PC-9 (cell line): ENCODE measurements around the gene SEC16A. TPM values are rescaled to one million over a fixed set of nuclear protein-coding genes. Genes with fewer than 3 reads are reported as not detected.

Experiments used
- BruUV-seq: library from RNA; stranded (reverse); fragments of 400-500 nt; replicated peaks from 2 replicates; lab custom pipeline; 2021; lab: Mats Ljungman, UMichigan
- CTCF ChIA-PET: fragments of 300-600 bp; sonication (Branson Sonifier 250); formaldehyde crosslinking; loops from one replicate; lab custom pipeline; 2022; ENCODE audit warnings: antibody characterized with exemption; lab: Charles Lee
- POLR2A ChIA-PET: fragments of 300-600 bp; sonication (Branson Sonifier 250); formaldehyde crosslinking; loops from one replicate; lab custom pipeline; 2022; ENCODE audit warnings: antibody characterized with exemption; ENCODE audit not compliant: unreplicated experiment; lab: Charles Lee
- DNase-seq, 2 experiments: peaks; one replicate each; pipeline versions ENCODE4 v3.0.0 to v3.0.0-alpha.2; 2015 to 2022; ENCODE audit warnings: mixed read lengths in 1 of 2
- H2AFZ ChIP-seq: fragments of 200-600 bp; sonication (generic); 2 replicates; pipeline ENCODE4 v1.8.1; 2017; ENCODE audit warnings: antibody characterized with exemption
- H3F3A ChIP-seq: fragments of 200-600 bp; sonication (generic); 2 replicates; pipeline ENCODE4 v1.8.1; 2017; ENCODE audit warnings: antibody characterized with exemption, mild to moderate bottlenecking, low read depth; ENCODE audit not compliant: insufficient read depth
- H3K27ac ChIP-seq: fragments of 200-600 bp; sonication (generic); 2 replicates; pipeline ENCODE4 v1.6.1; 2016; ENCODE audit warnings: mixed run types
- H3K27me3 ChIP-seq: fragments of 200-600 bp; sonication (generic); 2 replicates; pipeline ENCODE4 v1.6.1; 2016; ENCODE audit warnings: low read depth, mixed run types; ENCODE audit not compliant: insufficient read depth
- H3K36me3 ChIP-seq: fragments of 200-600 bp; sonication (generic); 2 replicates; pipeline ENCODE4 v1.6.1; 2016; ENCODE audit warnings: low read depth, mixed run types
- H3K4me1 ChIP-seq: fragments of 200-600 bp; sonication (generic); replicated peaks from 2 replicates; pipeline ENCODE4 v1.6.1; 2016; ENCODE audit warnings: mixed run types; ENCODE audit not compliant: insufficient read depth
- H3K4me2 ChIP-seq: fragments of 200-600 bp; sonication (generic); 2 replicates; pipeline ENCODE4 v1.6.1; 2017; ENCODE audit warnings: mixed run types
- H3K4me3 ChIP-seq: fragments of 200-600 bp; sonication (generic); 2 replicates; pipeline ENCODE4 v1.6.1; 2016; ENCODE audit warnings: mixed run types
- H3K79me2 ChIP-seq: fragments of 200-600 bp; sonication (generic); 2 replicates; pipeline ENCODE4 v1.6.1; 2017; ENCODE audit warnings: low read depth, mixed run types
- H3K9me2 ChIP-seq: fragments of 200-600 bp; sonication (generic); 2 replicates; pipeline ENCODE4 v1.8.1; 2017; ENCODE audit warnings: mild to moderate bottlenecking; ENCODE audit not compliant: insufficient read depth
- H3K9me3 ChIP-seq: fragments of 200-600 bp; sonication (generic); 2 replicates; pipeline ENCODE4 v1.8.1; 2016; ENCODE audit warnings: low read depth; ENCODE audit not compliant: insufficient read depth
- H4K20me1 ChIP-seq: fragments of 200-600 bp; sonication (generic); 2 replicates; pipeline ENCODE4 v1.8.1; 2017; ENCODE audit not compliant: insufficient read depth
- CTCF ChIP-seq: fragments of 200-600 bp; sonication (generic); conservative IDR thresholded peaks from 2 replicates; pipeline ENCODE4 v1.6.1; 2017; ENCODE audit warnings: mixed run types, antibody characterized with exemption, mild to moderate bottlenecking, moderate library complexity
- EZH2 ChIP-seq: fragments of 200-600 bp; sonication (generic); IDR thresholded peaks from 2 replicates; pipeline ENCODE4 v1.8.0; 2017; ENCODE audit warnings: antibody characterized with exemption, low read depth
- intact Hi-C: fragments of 100-400 bp; cut with micrococcal nuclease; formaldehyde crosslinking; loops from one replicate; pipeline ENCODE4 v1.10.0; 2022; ENCODE audit not compliant: unreplicated experiment
- total RNA-seq: library from RNA; stranded (reverse); gene quantifications from 2 replicates; pipeline ENCODE4 v1.2.3, GENCODE V29; 2021

The SEC16A gene
- total RNA-seq, 1 experiment from 2014 or later, result 81.8 TPM

- POLR2A ChIA-PET, result no interaction called here
- H2AFZ ChIP-seq, result no peak overlapping the region
- no peaks in the 10 kb centered on the region for H3K9me3 ChIP-seq
- no peaks in the 10 kb centered on the region for H3K4me1 ChIP-seq
- BruUV-seq, result no TSS peak
- no peak overlapping the region for H3K27ac ChIP-seq
- H3K36me3 ChIP-seq, result no peaks in the 10 kb centered on the region
- no peak for TF ChIP-seq CTCF
- TF ChIP-seq EZH2, result no peak
- no peaks in the 10 kb centered on the region for H3K27me3 ChIP-seq
- H3K79me2 ChIP-seq, result no peaks in the 10 kb centered on the region
- peaks cover 12% of the 10 kb centered on the region; the same call in 1 of the 2 replicates for H4K20me1 ChIP-seq
- H3K4me2 ChIP-seq, result no peak overlapping the region
- H3F3A ChIP-seq, result no peaks in the 10 kb centered on the region
- H3K9me2 ChIP-seq, result no peaks in the 10 kb centered on the region
- intact Hi-C loops, result no loop called here
- CTCF ChIA-PET, result no interaction called here
- DNase-seq, result no peak
- H3K4me3 ChIP-seq, result no peak overlapping the region
Observed at GRCh38 chr9:136527721-136528710, 45.2 kb upstream of the SEC16A start.

DNA sequence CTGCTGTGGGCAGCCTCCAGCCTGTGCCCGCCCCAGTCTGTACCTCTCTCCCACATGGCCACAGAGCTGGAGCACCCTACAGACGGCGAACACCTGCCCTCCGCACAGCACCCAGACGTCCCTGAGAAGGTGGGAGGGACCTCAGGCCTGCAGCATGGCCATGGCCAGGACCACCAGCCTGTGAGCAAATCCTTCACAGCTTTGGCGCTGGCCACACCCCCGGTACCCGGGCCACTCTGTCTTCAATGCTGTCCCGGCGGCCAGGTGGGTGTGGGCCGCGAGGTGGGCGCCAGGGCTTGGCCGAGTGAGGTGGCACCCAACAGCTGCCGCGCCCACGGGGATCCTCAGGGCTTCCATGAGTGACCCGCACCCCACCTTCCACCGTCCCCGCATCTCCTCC lies 44.3 kb upstream of the SEC16A start:
- ChIA-PET POLR2A (no interaction called here), CTCF (no interaction called here)
- H3K4me1 ChIP-seq, result no peaks in the 10 kb centered on the region
- no peak for DNase-seq
- no peak for TF ChIP-seq EZH2
- no peak for TF ChIP-seq CTCF
- no peak overlapping the region for H3K4me2 ChIP-seq
- H3K9me2 ChIP-seq, result no peaks in the 10 kb centered on the region
- intact Hi-C loops, result no loop called here
- no peaks in the 10 kb centered on the region for H3K79me2 ChIP-seq
- no peaks in the 10 kb centered on the region for H3K27me3 ChIP-seq
- H3K27ac ChIP-seq, result no peak overlapping the region
- BruUV-seq, result no TSS peak
- H3K36me3 ChIP-seq, result no peaks in the 10 kb centered on the region
- no peak overlapping the region for H2AFZ ChIP-seq
- H3F3A ChIP-seq, result no peaks in the 10 kb centered on the region
- peaks cover 12% of the 10 kb centered on the region; the same call in 1 of the 2 replicates for H4K20me1 ChIP-seq
- no peaks in the 10 kb centered on the region for H3K9me3 ChIP-seq
- no peak overlapping the region for H3K4me3 ChIP-seq

DNA sequence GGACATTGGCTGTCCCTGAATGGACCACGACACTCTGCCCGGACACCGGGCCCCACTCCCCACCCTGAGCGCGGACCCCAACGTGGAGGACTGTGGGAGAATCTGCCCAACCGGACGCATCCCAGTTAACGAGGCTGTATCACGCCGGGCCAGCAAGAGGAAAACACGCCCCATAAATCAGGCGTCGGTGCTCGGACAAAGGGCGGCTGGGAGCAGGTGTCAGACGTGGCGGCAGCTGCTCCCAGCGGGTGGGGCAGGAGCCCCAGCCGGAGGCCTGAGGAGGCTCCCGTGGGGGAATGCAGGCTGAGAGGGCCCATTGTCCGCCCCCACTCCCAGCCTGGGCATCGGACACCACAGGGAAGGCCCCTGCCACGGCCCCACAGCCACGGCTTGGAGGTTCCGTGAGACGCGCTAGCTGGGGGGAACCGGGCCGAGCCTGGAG lies 43.8 kb upstream of the SEC16A start:
- POLR2A ChIA-PET, result no interaction called here
- no peaks in the 10 kb centered on the region for H3K36me3 ChIP-seq

More for the DNA sequence above, 43.8 kb upstream of the SEC16A start:
- CTCF ChIA-PET, result no interaction called here
- Histone ChIP-seq H3K4me3 (no peak overlapping the region), H3K27ac (no peak overlapping the region), H3K9me3 (no peaks in the 10 kb centered on the region), H4K20me1 (peaks cover 9% of the 10 kb centered on the region; the same call in 1 of the 2 replicates), H3K9me2 (no peaks in the 10 kb centered on the region), H3K27me3 (no peaks in the 10 kb centered on the region), H3F3A (no peaks in the 10 kb centered on the region), H2AFZ (no peak overlapping the region), H3K4me2 (no peak overlapping the region), H3K4me1 (no peaks in the 10 kb centered on the region), H3K79me2 (no peaks in the 10 kb centered on the region)
- intact Hi-C loops, result no loop called here
- no peak for DNase-seq
- BruUV-seq, result no TSS peak
- no peak for TF ChIP-seq CTCF
- TF ChIP-seq EZH2, result no peak
